Smooth muscle cell (in vitro differentiated cells): ENCODE results near the gene RCE1. TPM values are rescaled to one million over a fixed set of nuclear protein-coding genes. Genes with fewer than 3 reads are reported as not detected.

ENCODE experiments used
- DNase-seq: peaks from one replicate; lab custom pipeline; 2025; ENCODE audit not compliant: unreplicated experiment; lab: John Stamatoyannopoulos, UW
- H2AFZ ChIP-seq: fragments of 200-600 bp; sonication (generic); 2 replicates; pipeline ENCODE4 v1.6.0; 2016; ENCODE audit warnings: antibody characterized with exemption, low read depth, mild to moderate bottlenecking
- H3F3A ChIP-seq: fragments of 200-600 bp; sonication (generic); 2 replicates; pipeline ENCODE4 v1.6.0; 2017; ENCODE audit warnings: antibody characterized with exemption, low read depth
- H3K27ac ChIP-seq: fragments of 200-600 bp; sonication (generic); 2 replicates; pipeline ENCODE4 v1.5.1; 2016; ENCODE audit warnings: low read depth, mild to moderate bottlenecking
- H3K27me3 ChIP-seq: fragments of 200-600 bp; sonication (generic); 2 replicates; pipeline ENCODE4 v1.6.1; 2016; ENCODE audit warnings: low read depth, mild to moderate bottlenecking
- H3K36me3 ChIP-seq: fragments of 200-600 bp; sonication (generic); 2 replicates; pipeline ENCODE4 v1.5.1; 2016; ENCODE audit warnings: low read depth
- H3K4me1 ChIP-seq: fragments of 200-600 bp; sonication (generic); 2 replicates; pipeline ENCODE4 v1.5.1; 2016; ENCODE audit warnings: low read depth
- H3K4me2 ChIP-seq: fragments of 200-600 bp; sonication (generic); 2 replicates; pipeline ENCODE4 v1.6.0; 2016; ENCODE audit warnings: mild to moderate bottlenecking
- H3K4me3 ChIP-seq: fragments of 200-600 bp; sonication (generic); 2 replicates; pipeline ENCODE4 v1.5.1; 2016; ENCODE audit warnings: mild to moderate bottlenecking
- H3K79me2 ChIP-seq: fragments of 200-600 bp; sonication (generic); 2 replicates; pipeline ENCODE4 v1.6.0; 2016; ENCODE audit warnings: low read depth, mild to moderate bottlenecking
- H3K9ac ChIP-seq: fragments of 200-600 bp; sonication (generic); 2 replicates; pipeline ENCODE4 v1.6.0; 2016; ENCODE audit warnings: low read depth
- H3K9me3 ChIP-seq: fragments of 200-600 bp; sonication (generic); replicated peaks from 2 replicates; pipeline ENCODE4 v1.5.1; 2016; ENCODE audit warnings: low read depth
- H4K20me1 ChIP-seq: fragments of 200-600 bp; sonication (generic); 2 replicates; pipeline ENCODE4 v1.6.0; 2016; ENCODE audit warnings: low read depth
- WGBS: methylation state at CpG from one replicate; pipeline ENCODE4 v1.1.7; 2016; ENCODE audit warnings: low lambda C conversion rate; 5-methylcytosine and 5-hydroxymethylcytosine counted together
- polyA plus RNA-seq: library from polyadenylated mRNA; unstranded; fragments of >200 nt; fragmentation: Nextera tagmentation; extraction: Ambion mirVana; gene quantifications from 2 replicates; pipeline ENCODE4 v1.2.1, GENCODE V29; 2016
- total RNA-seq: library from RNA; depleted of rRNA; stranded (reverse); fragments of >200 nt; gene quantifications from 2 replicates; pipeline ENCODE4 v1.2.3, GENCODE V29; 2014
- TF ChIP-seq, protein P1 (sequence below): fragments of 200-600 bp; sonication (generic); IDR thresholded peaks from 2 replicates; pipeline ENCODE4 v1.5.1; 2017; ENCODE audit warnings: borderline replicate concordance, mild to moderate bottlenecking, antibody characterized with exemption; ENCODE audit not compliant: insufficient read depth, poor library complexity, severe bottlenecking

RCE1 gene
- total and polyA plus RNA-seq, 2 experiments from 2014 or later: 25.2 to 33.5 TPM

DNA sequence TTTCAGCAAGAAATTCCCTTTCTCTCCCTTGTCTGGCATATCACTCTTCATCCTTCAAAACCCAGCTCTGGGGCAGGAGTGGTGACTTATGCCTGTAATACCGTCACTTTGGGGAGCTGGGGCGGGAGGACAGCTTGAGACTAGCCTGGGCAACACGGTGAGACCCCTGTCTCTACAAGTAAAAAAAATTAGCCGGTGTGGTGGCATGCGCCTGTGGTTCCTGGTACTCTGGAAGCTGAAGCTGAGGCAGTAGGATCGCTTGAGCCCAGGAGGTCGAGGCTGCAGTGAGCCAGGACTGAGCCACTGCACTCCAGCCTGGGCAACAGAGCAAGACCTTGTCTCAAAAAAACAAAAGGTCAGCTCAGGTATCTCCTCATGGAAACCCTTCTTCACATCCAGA, 1.4 kb upstream of the RCE1 start:
- H3K27ac ChIP-seq: peak overlapping the region; percentile 96

DNA sequence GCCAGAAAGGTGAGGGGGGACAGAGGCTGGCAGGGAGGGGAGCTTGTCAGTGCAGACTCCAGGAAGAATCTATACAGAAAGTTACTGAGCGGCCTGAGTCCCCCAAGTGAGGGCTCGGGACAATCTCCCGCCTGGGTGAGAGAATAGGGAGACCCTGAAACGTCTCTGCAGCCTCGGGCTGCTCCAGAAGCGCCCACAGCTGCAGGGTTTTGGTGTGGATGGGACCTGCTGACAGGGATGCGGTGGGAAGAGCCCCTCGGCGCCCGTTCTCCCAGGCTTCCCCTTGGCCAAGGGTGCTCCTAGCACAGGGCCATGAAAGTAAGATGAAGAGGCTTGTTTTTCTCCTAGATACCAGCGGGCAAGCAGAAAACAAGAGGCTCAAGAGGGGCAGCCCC, 743 bp upstream of the RCE1 start:
- TF ChIP-seq, protein P1, sequence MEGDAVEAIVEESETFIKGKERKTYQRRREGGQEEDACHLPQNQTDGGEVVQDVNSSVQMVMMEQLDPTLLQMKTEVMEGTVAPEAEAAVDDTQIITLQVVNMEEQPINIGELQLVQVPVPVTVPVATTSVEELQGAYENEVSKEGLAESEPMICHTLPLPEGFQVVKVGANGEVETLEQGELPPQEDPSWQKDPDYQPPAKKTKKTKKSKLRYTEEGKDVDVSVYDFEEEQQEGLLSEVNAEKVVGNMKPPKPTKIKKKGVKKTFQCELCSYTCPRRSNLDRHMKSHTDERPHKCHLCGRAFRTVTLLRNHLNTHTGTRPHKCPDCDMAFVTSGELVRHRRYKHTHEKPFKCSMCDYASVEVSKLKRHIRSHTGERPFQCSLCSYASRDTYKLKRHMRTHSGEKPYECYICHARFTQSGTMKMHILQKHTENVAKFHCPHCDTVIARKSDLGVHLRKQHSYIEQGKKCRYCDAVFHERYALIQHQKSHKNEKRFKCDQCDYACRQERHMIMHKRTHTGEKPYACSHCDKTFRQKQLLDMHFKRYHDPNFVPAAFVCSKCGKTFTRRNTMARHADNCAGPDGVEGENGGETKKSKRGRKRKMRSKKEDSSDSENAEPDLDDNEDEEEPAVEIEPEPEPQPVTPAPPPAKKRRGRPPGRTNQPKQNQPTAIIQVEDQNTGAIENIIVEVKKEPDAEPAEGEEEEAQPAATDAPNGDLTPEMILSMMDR: no peak
- 5% methylated on average over 11 of the region's 11 CpGs for WGBS
- Histone ChIP-seq H3K27me3 (no peaks in the 10 kb centered on the region), H3K79me2 (peaks cover 40% of the 10 kb centered on the region), H3K4me3 (peak overlapping the region; percentile 91), H2AFZ (no peak overlapping the region), H3K9ac (peak overlapping the region; percentile 97), H3K4me2 (peak overlapping the region; percentile 93), H3K9me3 (no peaks in the 10 kb centered on the region), H3F3A (peaks cover 4% of the 10 kb centered on the region), H4K20me1 (peaks cover 14% of the 10 kb centered on the region), H3K36me3 (no peaks in the 10 kb centered on the region), H3K27ac (peak overlapping the region; percentile 96), H3K4me1 (peaks cover 4% of the 10 kb centered on the region)
- DNase-seq: no peak

More for the DNA sequence above, 1.4 kb upstream of the RCE1 start:
- Histone ChIP-seq H3K27me3 (no peaks in the 10 kb centered on the region), H3K4me2 (peak overlapping the region; percentile 93), H3K4me3 (peak overlapping the region; percentile 91), H3K9ac (peak overlapping the region; percentile 97), H3K4me1 (peaks cover 4% of the 10 kb centered on the region), H3K9me3 (no peaks in the 10 kb centered on the region), H3K36me3 (no peaks in the 10 kb centered on the region), H4K20me1 (peaks cover 14% of the 10 kb centered on the region), H3F3A (peaks cover 4% of the 10 kb centered on the region), H3K79me2 (peaks cover 40% of the 10 kb centered on the region), H2AFZ (no peak overlapping the region)
- WGBS: 94% methylated on average over 7 of the region's 7 CpGs
- no peak for DNase-seq
- TF ChIP-seq, protein P1: no peak

DNA sequence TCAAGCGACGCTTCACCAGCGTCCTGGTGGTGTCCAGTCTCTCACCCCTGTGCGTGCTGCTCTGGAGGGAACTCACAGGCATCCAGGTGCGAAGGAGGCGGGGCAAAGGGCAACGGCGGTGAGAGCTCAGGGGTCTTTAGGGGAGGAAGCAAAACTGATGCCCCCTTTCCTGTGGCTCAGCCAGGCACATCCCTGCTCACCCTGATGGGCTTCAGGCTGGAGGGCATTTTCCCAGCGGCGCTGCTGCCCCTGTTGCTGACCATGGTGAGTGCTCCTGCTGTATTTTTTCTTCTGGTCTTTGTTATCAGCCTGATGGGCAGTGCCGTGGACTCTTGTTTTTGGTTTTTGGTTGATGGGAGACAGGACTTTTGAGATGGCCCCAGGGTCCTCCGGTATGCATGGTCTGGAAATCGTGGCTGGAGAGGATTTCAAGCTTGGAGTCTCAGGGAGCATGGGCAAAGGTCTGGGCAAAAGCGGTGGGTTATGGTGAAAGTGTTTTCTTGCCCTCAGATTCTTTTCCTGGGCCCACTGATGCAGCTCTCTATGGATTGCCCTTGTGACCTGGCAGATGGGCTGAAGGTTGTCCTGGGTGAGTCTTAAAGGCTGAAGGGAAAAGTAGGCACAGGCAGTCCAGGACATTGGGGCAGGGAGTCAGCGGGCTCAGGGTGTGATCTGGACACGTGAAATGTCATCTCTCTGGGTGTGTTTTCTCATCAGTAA, 695 bp downstream of the RCE1 start:
- TF ChIP-seq, protein P1: no peak
- H3K4me3 ChIP-seq: peak overlapping the region; percentile 91
- peaks cover 4% of the 10 kb centered on the region for H3F3A ChIP-seq
- H2AFZ ChIP-seq: no peak overlapping the region
- no peaks in the 10 kb centered on the region for H3K9me3 ChIP-seq
- no peak for DNase-seq
- H3K36me3 ChIP-seq: no peaks in the 10 kb centered on the region
- peak overlapping the region; percentile 97 for H3K9ac ChIP-seq
- peaks cover 4% of the 10 kb centered on the region for H3K4me1 ChIP-seq
- H3K4me2 ChIP-seq: peak overlapping the region; percentile 93
- H3K79me2 ChIP-seq: peaks cover 40% of the 10 kb centered on the region
- peaks cover 14% of the 10 kb centered on the region for H4K20me1 ChIP-seq
- WGBS: 22% methylated on average over 16 of the region's 16 CpGs
- H3K27ac ChIP-seq: peak overlapping the region; percentile 96
- H3K27me3 ChIP-seq: no peaks in the 10 kb centered on the region
